Testis (tissue), 3 donors: ENCODE results near the gene SEPTIN2. TPM values are rescaled to one million over a fixed set of nuclear protein-coding genes. Genes with fewer than 3 reads are reported as not detected.
"Not testable (repeated sequence)": the region's sequence is repeated elsewhere in the genome, so short reads cannot be mapped to it uniquely, and the experiment has no call there.

Experiments used
- DNase-seq: peaks from one replicate; pipeline ENCODE4 v3.0.0-alpha.2; 2019
- H3K27ac ChIP-seq, 2 donors: fragments of 200-600 bp; sonication (generic); one replicate each; pipeline ENCODE4 v1.5.1; 2019
- H3K27me3 ChIP-seq: fragments of 200-600 bp; sonication (generic); one replicate; pipeline ENCODE4 v1.5.1; 2019
- H3K36me3 ChIP-seq: fragments of 200-600 bp; sonication (generic); one replicate; pipeline ENCODE4 v1.5.1; 2017; ENCODE audit warnings: low read depth; ENCODE audit errors: missing control alignments
- H3K4me1 ChIP-seq: fragments of 200-600 bp; sonication (generic); one replicate; pipeline ENCODE4 v1.5.1; 2019
- H3K4me3 ChIP-seq, 2 donors: fragments of 200-600 bp; sonication (generic); one replicate each; pipeline ENCODE4 v1.5.1; 2017 to 2019
- H3K9me3 ChIP-seq: fragments of 200-600 bp; sonication (generic); one replicate; pipeline ENCODE4 v1.5.1; 2017
- POLR2A ChIP-seq: fragments of 450-650 bp; IDR thresholded peaks from one replicate; pipeline ENCODE4 v1.6.1; 2017; ENCODE audit warnings: antibody characterized with exemption, mild to moderate bottlenecking, moderate library complexity
- WGBS, 2 donors: methylation state at CpG; one replicate each; pipeline ENCODE4 v1.1.5; 2018; 5-methylcytosine and 5-hydroxymethylcytosine counted together
- intact Hi-C: fragments of 100-400 bp; cut with DNase I; formaldehyde crosslinking; loops from one replicate; pipeline ENCODE4 v1.15.1; 2023; ENCODE audit warnings: low total_unique reads
- polyA plus RNA-seq: library from polyadenylated mRNA; stranded (reverse); fragments of 350-450 nt; fragmentation: Illumina TruSeq; extraction: RNeasy Lipid Tissue Mini Kit (QIAGEN cat#74804); gene quantifications from one replicate; pipeline ENCODE4 v1.2.3, GENCODE V29; 2014; ENCODE audit warnings: low read depth, low replicate concordance; ENCODE audit not compliant: insufficient read depth
- total RNA-seq, 2 donors: library from RNA; depleted of rRNA; stranded (reverse); fragments of >200 nt; gene quantifications; one replicate each; pipeline ENCODE4 v1.2.3, GENCODE V29; 2016
- TF ChIP-seq, protein P1 (sequence below), 3 experiments: fragments of 450-650 bp in 2 of 3; fragments of 200-600 bp in 1 of 3; sonication (generic) in 1 of 3; IDR thresholded peaks; one replicate each; pipeline ENCODE4 v1.5.1; 2016 to 2019; ENCODE audit warnings: antibody characterized with exemption in 3 of 3, mild to moderate bottlenecking in 2 of 3, moderate library complexity in 1 of 3

SEPTIN2 gene
- total and polyA plus RNA-seq, 3 donors from 2014 or later: 310 to 365 (median 334) TPM

DNA sequence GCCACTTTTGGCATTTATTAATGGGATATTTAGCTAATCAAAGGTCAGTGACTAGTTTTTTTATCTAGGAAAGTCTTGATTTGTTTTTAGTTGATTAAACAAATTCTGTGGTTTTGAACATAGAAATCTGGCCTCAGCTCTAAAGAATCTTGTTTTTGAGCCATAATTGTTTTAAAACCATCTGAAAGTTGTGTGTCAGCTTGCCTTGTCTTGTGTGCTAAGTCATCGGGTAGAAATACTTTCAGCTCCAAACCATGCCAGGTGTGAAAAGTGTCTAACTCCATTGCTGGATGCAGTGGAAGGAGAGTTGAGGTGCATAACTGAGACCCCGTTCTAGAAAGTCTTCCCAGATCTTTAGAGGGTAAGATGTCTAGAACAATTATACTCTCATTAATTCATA is 63.1 kb downstream of the SEPTIN2 start:
- Histone ChIP-seq H3K4me3 (no peak overlapping the region), H3K36me3 (no peaks in the 10 kb centered on the region), H3K27ac (peak overlapping the region in 1 of 2 donors; percentile 63), H3K4me1 (peaks cover 23% of the 10 kb centered on the region), H3K27me3 (no peaks in the 10 kb centered on the region), H3K9me3 (no peaks in the 10 kb centered on the region)
- intact Hi-C loops: no loop called here
- WGBS, 2 donors: 52 to 59% methylated on average over 2 of the region's 2 CpGs
- TF ChIP-seq POLR2A: no peak
- TF ChIP-seq, protein P1, sequence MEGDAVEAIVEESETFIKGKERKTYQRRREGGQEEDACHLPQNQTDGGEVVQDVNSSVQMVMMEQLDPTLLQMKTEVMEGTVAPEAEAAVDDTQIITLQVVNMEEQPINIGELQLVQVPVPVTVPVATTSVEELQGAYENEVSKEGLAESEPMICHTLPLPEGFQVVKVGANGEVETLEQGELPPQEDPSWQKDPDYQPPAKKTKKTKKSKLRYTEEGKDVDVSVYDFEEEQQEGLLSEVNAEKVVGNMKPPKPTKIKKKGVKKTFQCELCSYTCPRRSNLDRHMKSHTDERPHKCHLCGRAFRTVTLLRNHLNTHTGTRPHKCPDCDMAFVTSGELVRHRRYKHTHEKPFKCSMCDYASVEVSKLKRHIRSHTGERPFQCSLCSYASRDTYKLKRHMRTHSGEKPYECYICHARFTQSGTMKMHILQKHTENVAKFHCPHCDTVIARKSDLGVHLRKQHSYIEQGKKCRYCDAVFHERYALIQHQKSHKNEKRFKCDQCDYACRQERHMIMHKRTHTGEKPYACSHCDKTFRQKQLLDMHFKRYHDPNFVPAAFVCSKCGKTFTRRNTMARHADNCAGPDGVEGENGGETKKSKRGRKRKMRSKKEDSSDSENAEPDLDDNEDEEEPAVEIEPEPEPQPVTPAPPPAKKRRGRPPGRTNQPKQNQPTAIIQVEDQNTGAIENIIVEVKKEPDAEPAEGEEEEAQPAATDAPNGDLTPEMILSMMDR (IDR thresholded peaks at IDR 0.05): no peak
- DNase-seq: no peak

DNA sequence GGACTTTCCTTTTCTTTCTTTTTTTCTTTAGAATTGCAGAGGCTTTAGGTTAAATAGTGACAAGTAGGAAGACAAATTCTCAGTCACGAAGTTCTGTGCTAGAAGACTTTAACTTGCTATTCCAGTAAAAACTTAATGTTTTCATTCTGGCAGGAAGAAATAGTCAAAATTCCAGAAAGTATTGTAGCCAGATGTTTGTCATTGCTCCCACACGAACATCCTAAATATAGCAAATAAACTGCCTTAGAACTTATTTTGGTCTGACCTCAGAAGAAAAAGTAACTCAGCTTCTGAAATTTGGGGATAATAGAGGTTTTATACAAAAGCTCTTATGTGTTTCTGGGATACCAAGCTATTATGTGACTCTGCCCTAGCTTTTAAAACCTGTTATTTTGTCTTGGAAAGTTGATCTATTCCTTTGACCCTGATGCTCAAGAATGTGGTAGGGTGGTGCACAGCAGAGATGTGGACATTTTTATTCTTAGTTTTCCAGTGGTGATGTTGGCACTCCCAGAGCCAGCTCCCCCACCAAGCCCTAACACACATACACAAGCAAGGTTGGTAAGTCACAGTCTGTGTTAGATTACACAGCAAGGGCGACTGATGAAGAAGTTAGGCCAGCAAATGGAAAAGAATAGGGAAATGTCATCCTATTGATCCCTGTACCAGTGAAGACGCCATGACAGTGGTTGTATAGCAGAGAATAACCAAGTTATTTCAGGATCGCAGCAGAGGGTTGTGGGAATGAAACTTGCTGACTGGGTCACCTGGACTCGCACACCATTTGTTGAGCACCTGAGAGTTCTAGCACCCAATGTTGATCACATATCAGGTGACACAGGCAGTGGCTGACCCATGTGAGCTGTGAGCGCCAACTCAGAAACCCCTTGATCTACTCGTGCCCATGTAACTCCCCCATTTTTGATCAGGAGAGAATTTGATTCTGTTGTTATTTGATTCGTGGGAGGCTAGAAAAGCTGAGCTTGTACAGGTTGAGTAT is 64.1 kb downstream of the SEPTIN2 start:
- Histone ChIP-seq H3K4me1 (peaks cover 23% of the 10 kb centered on the region), H3K27ac (peak overlapping the region; percentile 40 to 63), H3K36me3 (no peaks in the 10 kb centered on the region), H3K27me3 (no peaks in the 10 kb centered on the region), H3K9me3 (no peaks in the 10 kb centered on the region), H3K4me3 (no peak overlapping the region)
- WGBS, 2 donors: 76 to 77% methylated on average over 9 of the region's 9 CpGs
- DNase-seq: no peak
- TF ChIP-seq, protein P1 (IDR thresholded peaks at IDR 0.05): no peak
- no peak for TF ChIP-seq POLR2A
- intact Hi-C loops: no loop called here

DNA sequence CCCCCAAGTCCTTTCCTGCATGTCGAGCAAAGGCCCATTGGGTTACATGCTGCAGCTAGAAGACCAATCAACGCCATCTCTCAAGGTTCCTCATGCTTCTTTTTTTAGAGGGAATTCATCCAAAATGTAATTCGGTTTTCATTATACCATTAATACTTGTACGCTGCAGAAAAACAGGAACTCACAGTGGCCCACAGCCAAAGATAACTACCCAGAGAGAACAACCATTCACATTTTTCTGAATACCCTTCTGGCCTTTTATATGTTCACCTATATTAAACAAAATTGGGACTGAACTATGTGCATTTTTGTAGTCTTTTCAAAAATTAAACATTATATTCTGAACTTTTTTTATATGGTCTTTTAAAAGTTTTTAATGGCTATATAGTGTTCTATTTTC is 66.1 kb downstream of the SEPTIN2 start:
- Histone ChIP-seq H3K9me3 (no peaks in the 10 kb centered on the region), H3K4me3 (no peak overlapping the region), H3K4me1 (peaks cover 23% of the 10 kb centered on the region), H3K27me3 (no peaks in the 10 kb centered on the region), H3K36me3 (no peaks in the 10 kb centered on the region), H3K27ac (no peak overlapping the region)
- intact Hi-C loops: no loop called here
- TF ChIP-seq POLR2A: no peak
- TF ChIP-seq, protein P1 (IDR thresholded peaks at IDR 0.05): no peak
- no peak for DNase-seq
- WGBS, 2 donors: 48 to 50% methylated on average over 4 of the region's 4 CpGs

DNA sequence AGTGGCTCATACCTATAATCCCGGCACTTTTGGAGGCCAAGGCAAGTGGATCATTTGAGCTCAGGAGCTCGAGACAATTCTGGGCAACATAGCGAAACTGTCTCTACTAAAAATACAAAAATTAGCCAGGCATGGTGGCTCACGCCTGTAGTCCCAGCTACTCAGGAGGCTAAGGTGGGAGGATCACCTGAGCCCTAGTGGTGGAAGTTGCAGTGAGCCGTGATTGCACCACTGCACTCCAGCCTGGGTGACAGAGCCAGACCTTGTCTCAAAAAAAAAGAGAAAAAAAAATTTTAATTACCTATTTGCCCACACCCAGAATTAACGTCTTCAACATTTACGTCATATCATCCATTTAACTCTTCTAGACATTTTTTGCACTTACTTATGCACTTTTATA is 69.7 kb downstream of the SEPTIN2 start:
- H3K27me3 ChIP-seq, H3K9me3 ChIP-seq, H3K4me3 ChIP-seq, H3K27ac ChIP-seq, H3K4me1 ChIP-seq, DNase-seq, H3K36me3 ChIP-seq, intact Hi-C loops: not testable (repeated sequence)
- 95 to 98% methylated on average over 7 of the region's 7 CpGs for WGBS, 2 donors

DNA sequence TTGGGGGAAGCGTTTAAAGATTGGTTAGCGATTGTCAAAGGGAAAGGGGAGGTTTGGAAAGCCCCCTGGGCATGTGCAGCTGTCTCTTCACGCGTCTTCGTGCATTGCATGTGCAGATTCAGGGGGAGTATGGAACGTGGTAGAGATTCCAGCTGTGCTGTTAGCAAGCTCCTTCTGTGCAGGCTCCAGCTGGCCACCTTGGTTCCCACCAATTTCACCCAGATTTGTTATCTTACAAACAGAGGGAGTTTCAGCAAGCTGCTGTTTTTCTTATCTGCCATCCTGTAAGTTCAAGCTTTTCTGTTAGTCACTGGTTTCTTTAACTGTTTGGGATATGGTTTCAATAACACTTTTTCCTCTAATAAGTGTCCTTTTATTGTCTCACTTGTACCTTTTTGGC is 70.8 kb downstream of the SEPTIN2 start:
- no peak overlapping the region for H3K27ac ChIP-seq
- intact Hi-C loops: no loop called here
- WGBS, 2 donors: 77 to 81% methylated on average over 6 of the region's 6 CpGs
- TF ChIP-seq POLR2A: no peak
- TF ChIP-seq, protein P1 (IDR thresholded peaks at IDR 0.05): no peak
- no peaks in the 10 kb centered on the region for H3K27me3 ChIP-seq
- H3K4me1 ChIP-seq: no peaks in the 10 kb centered on the region
- no peaks in the 10 kb centered on the region for H3K36me3 ChIP-seq
- H3K4me3 ChIP-seq: no peak overlapping the region
- no peak for DNase-seq
- H3K9me3 ChIP-seq: no peaks in the 10 kb centered on the region
